Activated naive CD4-positive, alpha-beta T cell treated with anti-CD3 and anti-CD28 coated beads, Interleukin-2, amount 50 U/mL, for 72 hours (primary cell): ENCODE measurements around the gene KIF1C. TPM values are rescaled to one million over a fixed set of nuclear protein-coding genes. Genes with fewer than 3 reads are reported as not detected.
"Not testable (repeated sequence)": the region's sequence is repeated elsewhere in the genome, so short reads cannot be mapped to it uniquely, and the experiment has no call there.

Source experiments
- ATAC-seq, 2 donors: fragments of 150-1000 bp; cut with Tn5 transposase; 2 replicates each; pipeline ENCODE4 v1.10.0; 2021; ENCODE audit warnings: mild to moderate bottlenecking in 2 of 2, moderate library complexity in 2 of 2
- DNase-seq, 2 donors: peaks; one replicate each; pipeline ENCODE4 v3.0.0; 2021 to 2022; ENCODE audit warnings: low spot score in 2 of 2
- H3K27ac Mint-ChIP-seq, 2 donors: one replicate each; pipeline ENCODE4 v1.8.0; 2022; ENCODE audit warnings: mild to moderate bottlenecking in 2 of 2, mixed read lengths in 2 of 2
- H3K36me3 Mint-ChIP-seq, 2 donors: one replicate each; pipeline ENCODE4 v1.8.0; 2022; ENCODE audit warnings: mixed read lengths in 2 of 2
- H3K9me3 Mint-ChIP-seq, 2 donors: one replicate each; pipeline ENCODE4 v1.8.0; 2022; ENCODE audit warnings: mixed read lengths in 2 of 2
- total RNA-seq, 2 donors: library from RNA; stranded (reverse); gene quantifications; one replicate each; pipeline ENCODE4 v1.2.3, GENCODE V29; 2022

Gene KIF1C
- total RNA-seq, 2 donors from 2014 or later, result 37.9 to 42.4 TPM

DNA sequence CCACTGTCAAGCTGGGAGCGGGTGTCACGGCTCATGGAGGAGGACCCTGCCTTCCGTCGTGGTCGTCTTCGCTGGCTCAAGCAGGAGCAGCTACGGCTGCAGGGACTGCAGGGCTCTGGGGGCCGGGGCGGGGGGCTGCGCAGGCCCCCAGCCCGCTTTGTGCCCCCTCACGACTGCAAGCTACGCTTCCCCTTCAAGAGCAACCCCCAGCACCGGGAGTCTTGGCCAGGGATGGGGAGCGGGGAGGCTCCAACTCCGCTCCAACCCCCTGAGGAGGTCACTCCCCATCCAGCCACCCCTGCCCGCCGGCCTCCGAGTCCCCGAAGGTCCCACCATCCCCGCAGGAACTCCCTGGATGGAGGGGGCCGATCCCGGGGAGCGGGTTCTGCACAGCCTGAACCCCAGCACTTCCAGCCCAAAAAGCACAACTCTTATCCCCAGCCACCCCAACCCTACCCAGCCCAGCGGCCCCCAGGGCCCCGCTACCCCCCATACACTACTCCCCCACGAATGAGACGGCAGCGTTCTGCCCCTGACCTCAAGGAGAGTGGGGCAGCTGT lies 25.9 kb downstream of the KIF1C start:
- Mint-ChIP-seq H3K36me3 (peaks cover 0 to 8% of the 10 kb centered on the region in 2 donors), H3K9me3 (no peaks in the 10 kb centered on the region), H3K27ac (no peak overlapping the region)
- DNase-seq (no peak), ATAC-seq (no peak)

DNA sequence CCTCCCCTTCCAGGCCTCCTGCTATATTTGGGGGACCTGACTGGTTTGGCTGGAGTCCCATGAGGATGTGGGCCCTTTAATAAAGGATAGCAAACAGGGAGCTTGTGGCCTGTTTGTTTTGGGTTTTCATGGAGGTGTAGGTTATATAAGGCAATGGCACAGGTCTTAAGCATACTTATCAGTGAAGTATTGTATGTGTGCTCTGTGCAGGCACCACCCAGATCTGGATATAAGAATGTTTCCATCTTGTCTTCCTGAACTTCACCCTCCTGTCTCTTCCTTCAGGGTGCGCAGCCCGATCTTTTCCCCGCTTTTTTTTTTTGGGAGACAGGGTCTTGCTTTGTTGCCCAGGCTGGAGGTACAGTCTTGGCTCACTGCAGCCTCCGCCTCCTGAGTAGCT lies 26.9 kb downstream of the KIF1C start:
- H3K36me3 Mint-ChIP-seq, result peaks cover 0 to 8% of the 10 kb centered on the region in 2 donors
- no peak for DNase-seq
- H3K27ac Mint-ChIP-seq, result peak overlapping the region in 1 of 2 donors; percentile 32

DNA sequence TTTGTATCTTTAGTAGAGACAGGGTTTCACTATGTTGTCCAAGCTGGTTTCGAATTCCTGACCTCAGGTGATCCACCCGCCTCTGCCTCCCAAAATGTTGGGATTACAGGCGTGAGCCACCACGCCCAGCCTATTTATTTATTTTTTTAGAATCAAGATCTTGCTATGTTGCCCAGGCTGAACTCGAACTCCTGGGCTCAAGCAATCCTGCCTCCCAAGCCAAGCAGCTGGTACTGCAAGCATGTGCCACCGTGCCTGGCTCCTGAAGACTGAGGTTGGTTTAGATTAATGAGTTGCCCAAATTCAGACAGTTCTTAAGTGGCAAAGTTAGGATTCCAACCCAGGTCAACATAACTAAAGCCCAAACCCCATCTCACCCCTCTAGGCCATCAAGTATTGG lies 29.5 kb downstream of the KIF1C start:
- ATAC-seq, result no peak
- no peak overlapping the region for H3K27ac Mint-ChIP-seq
- no peaks in the 10 kb centered on the region for H3K36me3 Mint-ChIP-seq

More for the DNA sequence above, 26.9 kb downstream of the KIF1C start:
- ATAC-seq, result no peak
- no peaks in the 10 kb centered on the region for H3K9me3 Mint-ChIP-seq

DNA sequence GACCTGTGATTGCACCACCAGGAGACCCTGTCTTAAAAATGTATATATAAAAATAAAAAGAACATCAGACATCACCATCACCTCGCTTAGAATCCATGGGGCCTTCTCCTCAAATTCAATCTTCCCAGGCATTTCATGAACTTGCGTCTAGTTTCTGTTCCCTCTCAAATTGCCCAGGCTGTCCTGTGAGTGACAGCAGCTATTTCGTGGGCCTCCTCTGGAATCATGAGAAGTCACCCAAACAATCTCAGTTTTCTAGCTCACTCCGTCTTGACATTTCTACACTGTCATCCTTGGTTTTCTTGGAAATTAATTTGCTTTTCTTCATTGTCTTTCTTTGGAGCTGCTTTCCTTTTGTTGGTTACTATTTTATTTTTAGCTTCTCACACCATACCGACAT lies 30.2 kb downstream of the KIF1C start:
- Mint-ChIP-seq H3K9me3 (no peaks in the 10 kb centered on the region), H3K36me3 (no peaks in the 10 kb centered on the region), H3K27ac (no peak overlapping the region)
- no peak for DNase-seq
- ATAC-seq, result no peak

More for the DNA sequence above, 29.5 kb downstream of the KIF1C start:
- DNase-seq, result no peak
- H3K9me3 Mint-ChIP-seq, result no peaks in the 10 kb centered on the region

DNA sequence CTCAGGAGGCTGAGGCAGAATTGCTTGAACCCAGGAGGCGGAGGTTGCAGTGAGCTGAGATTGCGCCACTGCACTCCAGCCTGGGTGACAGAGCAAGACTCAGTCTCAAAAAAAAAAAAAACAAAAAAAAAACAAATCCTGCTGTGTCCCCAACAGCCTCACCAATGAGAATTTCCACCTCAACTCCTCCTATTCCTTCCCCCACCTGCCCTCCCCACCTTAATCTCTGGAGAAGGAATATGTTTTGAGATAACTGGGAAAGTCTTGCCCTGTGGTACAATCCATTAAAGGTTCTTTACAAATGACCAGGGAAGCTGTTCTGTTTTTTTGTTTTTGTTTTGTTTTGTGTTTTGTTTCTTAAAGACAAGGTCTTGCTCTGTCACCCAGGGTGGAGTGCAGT lies 32.4 kb downstream of the KIF1C start:
- not testable (repeated sequence) for DNase-seq, H3K27ac Mint-ChIP-seq, ATAC-seq, H3K9me3 Mint-ChIP-seq, H3K36me3 Mint-ChIP-seq

DNA sequence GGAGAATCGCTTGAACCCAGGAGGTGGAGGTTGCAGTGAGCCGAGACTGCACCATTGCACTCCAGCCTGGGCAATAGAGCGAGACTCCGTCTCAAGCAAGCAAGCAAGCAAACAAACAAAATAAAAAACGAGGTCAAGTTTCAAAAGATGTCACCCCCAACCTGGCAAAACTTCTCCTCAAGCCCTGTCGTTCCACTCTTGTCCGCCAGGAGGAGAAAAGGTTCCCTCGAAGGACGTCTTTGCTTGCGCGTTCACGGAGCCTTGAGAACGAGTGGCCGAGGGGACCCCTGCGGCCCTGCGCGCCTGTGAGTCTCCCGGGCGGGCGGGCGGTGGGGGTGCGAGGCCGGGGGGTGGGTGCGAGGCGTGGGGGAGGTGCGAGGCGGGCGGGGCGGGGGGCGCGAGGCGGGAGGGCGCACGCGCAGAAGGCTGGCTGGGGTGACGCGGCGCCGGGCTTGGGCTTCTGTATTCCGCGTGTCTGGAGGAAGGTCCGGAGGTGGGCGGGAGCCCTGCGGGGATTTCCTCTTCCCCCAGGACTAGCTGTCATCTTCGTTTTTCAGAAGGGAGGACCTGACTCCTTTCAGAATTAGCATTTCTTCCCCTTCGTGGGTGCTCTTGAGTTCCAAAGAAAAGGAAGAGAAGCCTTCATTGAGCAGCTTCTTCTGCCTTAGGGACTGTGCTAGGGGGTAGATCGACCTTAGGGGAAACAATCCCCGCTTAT lies 33.8 kb downstream of the KIF1C start:
- no peaks in the 10 kb centered on the region for H3K36me3 Mint-ChIP-seq
- no peaks in the 10 kb centered on the region for H3K9me3 Mint-ChIP-seq
- H3K27ac Mint-ChIP-seq, result peak overlapping the region; percentile 82 to 88
- DNase-seq (peak; percentile 82 to 87), ATAC-seq (peak; percentile 87 to 91)

DNA sequence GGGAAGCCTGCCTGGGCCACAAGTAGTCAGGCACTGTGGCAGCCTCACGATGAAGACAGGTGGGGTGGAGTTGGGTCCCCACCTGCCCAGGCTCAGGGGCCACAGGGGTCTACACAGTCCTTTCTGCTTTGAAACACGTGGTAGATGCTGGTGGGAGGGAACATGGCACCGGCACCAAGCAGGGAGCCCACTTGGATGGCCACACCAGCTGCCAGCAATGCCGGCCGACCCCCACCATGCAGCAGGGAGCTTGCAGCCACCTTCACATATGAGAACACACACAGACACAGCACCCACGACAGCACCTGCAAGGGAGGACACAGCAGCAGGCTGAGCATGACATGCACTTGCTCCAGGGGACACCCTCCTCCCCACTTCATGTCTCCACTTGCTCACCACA lies 35.1 kb downstream of the KIF1C start:
- no peak overlapping the region for H3K27ac Mint-ChIP-seq
- no peaks in the 10 kb centered on the region for H3K36me3 Mint-ChIP-seq
- DNase-seq (no peak), ATAC-seq (no peak)
- H3K9me3 Mint-ChIP-seq, result no peaks in the 10 kb centered on the region

DNA sequence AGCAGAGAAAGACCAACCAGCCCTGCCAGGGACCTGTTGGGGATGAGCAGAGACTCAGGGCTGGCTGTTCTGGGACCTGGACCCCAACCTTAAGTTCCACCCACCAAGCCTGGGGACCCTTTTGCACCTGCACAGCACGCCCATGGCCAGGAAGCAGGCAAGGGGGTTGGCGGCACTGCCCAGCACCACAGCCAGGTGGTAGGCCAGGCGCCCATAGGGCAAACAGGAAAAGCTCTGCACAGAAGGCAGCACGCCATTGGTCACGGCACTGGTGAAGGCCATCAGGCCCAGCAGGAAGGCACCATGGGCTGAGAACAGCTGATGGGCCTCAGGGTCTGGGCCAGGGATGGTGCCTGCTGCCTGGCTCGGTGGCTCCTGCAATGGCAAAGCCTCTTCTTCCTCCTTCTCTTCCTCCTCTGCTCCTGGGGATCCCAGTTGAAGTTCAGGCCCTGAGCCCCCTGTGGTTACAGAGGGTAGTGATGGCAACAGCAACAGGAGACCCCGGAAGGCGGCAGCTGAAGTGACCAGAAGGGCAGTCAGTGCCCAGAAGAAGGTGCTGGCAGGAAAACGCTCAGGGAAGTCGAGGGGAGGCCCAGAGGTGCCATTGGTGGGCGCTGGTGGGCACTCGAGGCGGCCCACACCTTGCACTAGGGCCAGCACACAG lies 35.7 kb downstream of the KIF1C start:
- DNase-seq (no peak), ATAC-seq (no peak)
- Mint-ChIP-seq H3K36me3 (no peaks in the 10 kb centered on the region), H3K27ac (no peak overlapping the region), H3K9me3 (no peaks in the 10 kb centered on the region)

DNA sequence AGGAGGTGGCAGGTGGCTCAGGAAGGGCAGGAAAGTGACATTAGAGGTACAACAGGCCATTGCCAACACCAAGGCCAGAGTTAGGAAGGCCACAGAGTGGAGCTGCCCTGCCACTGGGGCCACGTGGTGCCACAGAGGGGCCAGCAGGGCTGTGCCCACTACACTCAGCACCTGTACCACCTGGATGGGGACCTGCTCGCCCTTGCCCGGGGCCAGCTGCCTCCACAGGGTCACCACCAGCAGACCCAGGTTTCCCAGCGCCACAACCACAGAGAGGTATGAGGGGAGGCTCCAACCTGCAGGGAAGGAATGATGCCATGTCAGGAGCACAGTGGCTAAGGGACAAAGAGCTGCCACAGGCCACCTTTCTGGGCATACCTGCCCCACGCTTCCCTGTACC lies 36.3 kb downstream of the KIF1C start:
- H3K36me3 Mint-ChIP-seq, result no peaks in the 10 kb centered on the region
- H3K27ac Mint-ChIP-seq, result no peak overlapping the region
- no peaks in the 10 kb centered on the region for H3K9me3 Mint-ChIP-seq
- no peak for DNase-seq
- ATAC-seq, result no peak

DNA sequence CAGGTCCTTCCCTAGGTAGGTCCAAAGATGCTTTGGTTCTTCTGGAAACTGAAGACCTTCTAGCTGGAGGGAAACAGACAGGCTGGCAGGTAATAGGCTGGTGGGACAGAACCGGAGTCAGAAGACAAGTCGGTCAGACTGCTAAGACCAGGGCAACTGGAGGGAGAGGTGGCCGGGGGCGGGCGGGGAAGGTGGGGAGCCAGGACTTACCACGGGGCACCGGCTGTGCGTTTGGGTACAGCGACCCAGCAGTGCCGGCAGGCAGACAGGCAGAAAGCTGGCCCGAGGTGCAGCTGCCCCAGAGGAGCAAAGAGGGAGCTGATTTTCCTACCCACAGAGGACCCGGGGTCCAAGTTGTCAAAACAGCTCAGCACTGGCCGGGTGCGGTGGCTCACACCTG lies 36.9 kb downstream of the KIF1C start:
- no peaks in the 10 kb centered on the region for H3K36me3 Mint-ChIP-seq
- ATAC-seq, result no peak
- no peak overlapping the region for H3K27ac Mint-ChIP-seq
- no peaks in the 10 kb centered on the region for H3K9me3 Mint-ChIP-seq
- no peak for DNase-seq

DNA sequence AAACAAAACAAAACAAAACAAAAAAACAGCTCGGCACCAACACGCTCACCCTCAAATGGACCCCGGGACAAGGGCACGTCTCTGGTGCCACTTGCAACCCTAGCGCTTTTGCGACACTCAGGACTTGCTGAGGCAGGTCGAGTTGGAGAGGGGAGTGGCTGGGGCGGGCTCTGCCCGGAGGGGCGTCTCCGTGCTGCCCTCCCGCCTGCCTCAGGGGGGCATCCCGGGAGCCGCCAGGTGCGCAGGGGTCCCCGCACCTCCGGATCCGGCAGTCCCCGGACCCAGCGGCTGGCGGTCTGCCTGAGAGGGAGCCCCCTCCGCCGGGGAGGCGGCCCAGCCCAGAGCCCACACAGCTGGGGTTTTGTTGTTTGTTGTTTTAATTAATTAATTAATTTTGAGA lies 37.6 kb downstream of the KIF1C start, which contains the start of gene SLC52A1:
TSS of gene SLC52A1 (minus strand) at position 112 of the 400 bp plus-strand sequence. CDS start 820 bp downstream, outside the sequence.
- no peaks in the 10 kb centered on the region for H3K36me3 Mint-ChIP-seq
- ATAC-seq, result no peak

DNA sequence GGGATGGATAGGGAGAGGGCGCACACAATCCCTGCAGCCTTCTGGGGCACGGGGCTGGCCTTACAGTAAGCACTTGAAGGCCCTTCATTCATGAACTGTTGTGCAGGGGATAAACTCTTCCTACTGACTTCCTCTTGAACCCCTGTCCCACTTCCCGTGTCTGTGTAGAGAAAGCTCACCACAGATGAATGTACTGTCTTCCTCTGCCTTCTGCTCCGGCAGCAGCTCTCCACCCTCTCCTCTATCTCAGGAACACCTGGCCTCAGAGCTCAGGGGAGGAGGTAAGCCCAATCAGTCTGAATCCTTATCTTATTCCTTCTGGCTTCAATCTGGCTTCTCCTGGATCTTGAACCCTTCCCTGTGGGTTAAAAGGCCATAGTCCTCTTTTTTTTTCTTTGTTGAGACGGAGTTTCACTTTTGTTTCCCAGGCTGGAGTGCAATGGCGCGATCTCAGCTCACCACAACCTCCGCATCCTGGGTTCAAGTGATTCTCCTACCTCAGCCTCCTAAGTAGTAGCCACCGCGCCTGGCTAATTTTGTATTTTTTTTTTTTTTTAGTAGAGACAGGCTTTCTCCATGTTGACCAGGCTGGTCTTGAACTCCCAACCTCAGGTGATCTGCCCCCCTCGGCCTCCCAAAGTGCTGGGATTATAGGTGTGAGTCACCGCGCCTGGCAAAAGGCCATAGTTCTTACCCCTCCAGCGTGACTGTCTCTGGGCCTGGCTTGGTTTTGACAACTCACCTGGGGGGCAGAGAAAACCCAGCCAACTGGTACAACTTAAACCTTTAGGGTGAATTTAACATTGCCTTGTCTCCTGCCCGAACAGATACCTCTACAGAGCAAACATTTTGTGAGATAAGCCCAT lies 44.6 kb downstream of the KIF1C start:
- DNase-seq (no peak), ATAC-seq (peak; percentile 46 to 58)
- Mint-ChIP-seq H3K9me3 (no peaks in the 10 kb centered on the region), H3K27ac (peak overlapping the region; percentile 90 to 92), H3K36me3 (peaks cover 5 to 10% of the 10 kb centered on the region in 2 donors)

More for the DNA sequence above, 37.6 kb downstream of the KIF1C start, which contains the start of gene SLC52A1:
- no peaks in the 10 kb centered on the region for H3K9me3 Mint-ChIP-seq
- H3K27ac Mint-ChIP-seq, result no peak within 1 kb of the TSS
- DNase-seq, result no peak

DNA sequence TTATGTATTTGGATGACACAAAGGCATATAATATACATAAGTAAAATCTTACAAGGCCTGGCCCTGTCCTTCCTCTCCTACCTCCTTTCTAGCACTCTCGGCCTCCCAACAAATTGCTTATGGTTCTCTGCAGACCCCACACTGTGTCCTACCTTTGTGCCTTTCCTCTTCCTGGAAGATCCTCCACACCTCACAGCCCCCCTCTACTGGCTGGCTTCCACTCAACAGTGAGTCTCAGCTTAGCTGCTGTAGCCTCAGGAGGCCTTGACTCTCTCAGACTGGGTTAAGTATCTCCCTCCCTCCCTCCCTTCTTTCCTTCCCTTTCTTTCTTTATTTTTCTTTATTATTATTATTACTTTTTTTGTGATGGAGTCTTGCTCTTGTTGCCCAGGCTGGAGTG lies 45.8 kb downstream of the KIF1C start:
- ATAC-seq, result no peak
- no peaks in the 10 kb centered on the region for H3K9me3 Mint-ChIP-seq
- H3K27ac Mint-ChIP-seq, result no peak overlapping the region
- H3K36me3 Mint-ChIP-seq, result peaks cover 5 to 10% of the 10 kb centered on the region in 2 donors
- DNase-seq, result no peak

DNA sequence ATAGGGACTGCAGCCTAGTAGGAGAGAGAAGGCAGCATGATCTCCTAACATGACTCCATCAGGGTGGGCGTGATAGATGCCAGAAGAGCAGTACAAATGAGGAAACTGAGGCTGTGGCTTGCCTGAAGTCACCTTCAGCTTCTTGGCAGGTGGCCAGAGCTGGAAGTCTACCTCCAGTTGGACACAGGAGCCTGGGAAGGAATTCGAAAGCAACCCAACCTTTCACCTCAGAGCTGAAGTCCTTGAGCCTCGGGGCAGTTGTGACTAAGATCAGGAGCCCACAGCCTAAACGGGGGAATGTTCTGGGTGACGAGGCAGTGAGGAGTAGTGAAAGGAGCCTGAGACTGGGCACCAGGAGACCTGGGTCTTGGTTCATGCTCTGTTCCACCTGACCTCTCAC lies 46.9 kb downstream of the KIF1C start:
- Mint-ChIP-seq H3K9me3 (no peaks in the 10 kb centered on the region), H3K27ac (no peak overlapping the region), H3K36me3 (peaks cover 5 to 10% of the 10 kb centered on the region in 2 donors)
- ATAC-seq, result no peak
- DNase-seq, result no peak

DNA sequence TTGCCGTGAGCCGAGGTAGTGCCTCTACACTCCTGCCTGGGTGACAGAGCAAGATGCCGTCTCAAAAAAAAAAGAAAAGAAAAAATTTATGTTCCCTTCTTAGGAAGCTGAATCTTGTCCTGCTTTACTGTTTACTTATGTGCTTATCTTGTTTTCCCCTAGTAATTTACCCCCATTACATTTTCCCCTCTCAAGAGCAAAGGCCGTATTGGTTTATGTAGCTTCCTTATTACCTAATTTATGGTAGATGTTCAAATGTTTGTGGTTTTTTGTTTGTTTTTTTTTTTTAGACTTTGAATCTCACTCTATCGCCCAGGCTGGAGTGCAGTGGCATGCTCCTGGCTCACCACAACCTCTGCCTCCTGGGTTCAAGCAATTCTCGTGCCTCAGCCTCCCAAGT lies 47.7 kb downstream of the KIF1C start:
- ATAC-seq, result no peak
- DNase-seq, result no peak
- no peaks in the 10 kb centered on the region for H3K9me3 Mint-ChIP-seq
- H3K27ac Mint-ChIP-seq, result no peak overlapping the region
- peaks cover 5 to 10% of the 10 kb centered on the region in 2 donors for H3K36me3 Mint-ChIP-seq

DNA sequence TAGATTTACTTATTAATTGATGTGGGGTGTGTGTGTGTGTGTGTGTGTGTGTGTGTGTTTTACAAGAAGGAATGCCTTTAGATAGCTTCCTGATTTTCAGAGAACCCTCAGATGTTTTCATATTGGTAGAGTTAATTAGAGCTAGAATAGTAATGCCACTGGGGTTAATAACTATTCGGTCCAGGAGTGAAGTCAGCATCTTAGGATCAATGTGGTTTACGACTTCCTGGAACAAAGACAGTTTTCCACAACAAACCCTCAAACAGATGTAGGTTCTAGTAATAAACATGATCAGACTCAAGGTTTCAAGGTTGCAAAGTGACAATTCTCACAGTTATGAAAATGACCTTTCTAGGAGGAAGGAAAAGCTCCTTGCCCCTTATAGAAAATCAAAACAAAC lies 49.7 kb downstream of the KIF1C start:
- no peak for DNase-seq
- no peak for ATAC-seq
- Mint-ChIP-seq H3K36me3 (peaks cover 0 to 4% of the 10 kb centered on the region in 2 donors), H3K27ac (no peak overlapping the region), H3K9me3 (no peaks in the 10 kb centered on the region)
